Activated CD4-positive, alpha-beta memory T cell treated with anti-CD3 and anti-CD28 coated beads for 36 hours (primary cell): ENCODE results near the gene TAF6. TPM values are rescaled to one million over a fixed set of nuclear protein-coding genes. Genes with fewer than 3 reads are reported as not detected.
A peak's percentile ranks its signal among the peaks of the same experiment; 100 is the strongest.
"Not testable (repeated sequence)": the region's sequence is repeated elsewhere in the genome, so short reads cannot be mapped to it uniquely, and the experiment has no call there.

Experiments used
- CTCF ChIA-PET: fragments of 350-600 bp; sonication (Branson Sonifier 250); formaldehyde crosslinking; loops from one replicate; lab custom pipeline; 2021; ENCODE audit warnings: antibody characterized with exemption, inconsistent platforms; lab: Charles Lee
- POLR2A ChIA-PET: fragments of 350-600 bp; sonication (Branson Sonifier 250); formaldehyde crosslinking; loops from one replicate; lab custom pipeline; 2021; ENCODE audit warnings: antibody characterized with exemption; lab: Charles Lee
- DNase-seq: peaks from one replicate; pipeline ENCODE4 v3.0.0-alpha.2; 2020
- H3K27ac Mint-ChIP-seq: one replicate; pipeline ENCODE4 v1.8.0; 2021; ENCODE audit warnings: mixed read lengths
- H3K27me3 Mint-ChIP-seq: one replicate; pipeline ENCODE4 v1.8.0; 2021; ENCODE audit warnings: mixed read lengths
- H3K36me3 Mint-ChIP-seq: one replicate; pipeline ENCODE4 v1.8.0; 2021; ENCODE audit warnings: mixed read lengths
- H3K4me1 Mint-ChIP-seq: one replicate; pipeline ENCODE4 v1.8.0; 2021; ENCODE audit warnings: low read depth, mixed read lengths
- H3K4me3 Mint-ChIP-seq: one replicate; pipeline ENCODE4 v1.8.0; 2021; ENCODE audit warnings: mild to moderate bottlenecking, mixed read lengths
- H3K9me3 Mint-ChIP-seq: one replicate; pipeline ENCODE4 v1.8.0; 2021; ENCODE audit warnings: mixed read lengths
- intact Hi-C: fragments of 100-400 bp; cut with micrococcal nuclease; formaldehyde crosslinking; loops from one replicate; pipeline ENCODE4 v1.15.1; 2023
- total RNA-seq, 2 experiments: library from RNA; stranded (reverse); gene quantifications; one replicate each; pipeline ENCODE4 v1.2.3, GENCODE V29; 2021

Gene TAF6
- total RNA-seq, 2 experiments from 2014 or later = 54.3 to 63.7 TPM

GRCh38 chr7:100148225-100148558, 29.0 kb upstream of the TAF6 start:
- Mint-ChIP-seq H3K36me3 (peaks cover 15% of the 10 kb centered on the region), H3K4me1 (peaks cover 23% of the 10 kb centered on the region), H3K27me3 (no peaks in the 10 kb centered on the region), H3K4me3 (peak overlapping the region; percentile 95), H3K9me3 (no peaks in the 10 kb centered on the region), H3K27ac (peak overlapping the region; percentile 94)
- CTCF ChIA-PET = interaction anchor here (1.0 to 6.2 kb wide), 4 partner anchors 9 to 70 kb away, joined by 4 to 46 read pairs (median 8); no protein-coding TSS in a partner anchor
- no peak for DNase-seq
- POLR2A ChIA-PET = interaction anchor here (0.7 to 1.6 kb wide), 7 partner anchors 9 to 48 kb away, joined by 3 to 4 read pairs (median 3); partner anchors contain the start of genes CNPY4, GPC2 and MCM7
- intact Hi-C loops = loop anchor here (1.0 to 2.0 kb wide), 5 partner anchors 10 to 280 kb away; partner anchors contain the start of genes GPC2, MBLAC1, STAG3 and TRAPPC14

DNA sequence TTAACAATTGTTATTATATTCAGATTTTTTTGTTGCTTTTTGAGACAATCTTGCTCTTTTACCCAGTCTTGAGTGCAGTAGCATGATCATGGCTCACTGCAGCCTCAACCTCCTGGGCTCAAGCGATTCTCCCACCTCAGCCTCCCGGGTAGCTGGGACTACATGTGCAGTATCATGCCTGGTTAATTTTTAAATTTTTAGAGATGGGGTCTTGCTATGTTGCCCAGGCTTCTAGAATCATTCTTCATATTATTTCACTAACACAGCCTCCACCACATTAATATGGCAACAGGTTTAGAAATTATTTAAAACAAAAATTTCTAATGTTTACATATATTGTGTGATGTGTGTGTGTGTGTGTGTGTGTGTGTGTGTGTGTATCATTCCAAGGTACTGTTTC, 28.1 kb upstream of the TAF6 start:
- ChIA-PET POLR2A (interaction anchor here (1.2 kb wide), 1 partner anchor 9 kb away, joined by 3 read pairs; no protein-coding TSS in a partner anchor), CTCF (interaction anchor here (2.1 to 6.2 kb wide), 2 partner anchors 15 to 70 kb away, joined by 9 to 46 read pairs; no protein-coding TSS in a partner anchor)
- Mint-ChIP-seq H3K36me3 (peaks cover 9% of the 10 kb centered on the region), H3K4me1 (peaks cover 19% of the 10 kb centered on the region), H3K27me3 (no peaks in the 10 kb centered on the region), H3K9me3 (no peaks in the 10 kb centered on the region), H3K4me3 (no peak overlapping the region), H3K27ac (peak overlapping the region; percentile 94)
- intact Hi-C loops = no loop called here
- no peak for DNase-seq

GRCh38 chr7:100146350-100146749, 27.2 kb upstream of the TAF6 start:
- H3K4me1 Mint-ChIP-seq = peaks cover 17% of the 10 kb centered on the region
- H3K27ac Mint-ChIP-seq, H3K9me3 Mint-ChIP-seq, DNase-seq, intact Hi-C loops, H3K27me3 Mint-ChIP-seq, POLR2A ChIA-PET, H3K4me3 Mint-ChIP-seq, H3K36me3 Mint-ChIP-seq: not testable (repeated sequence)
- CTCF ChIA-PET = interaction anchor here (6.2 kb wide), 1 partner anchor 14 kb away, joined by 46 read pairs; no protein-coding TSS in a partner anchor

- Mint-ChIP-seq H3K4me3 (no peak overlapping the region), H3K9me3 (no peaks in the 10 kb centered on the region), H3K4me1 (peaks cover 11% of the 10 kb centered on the region), H3K27ac (no peak overlapping the region), H3K36me3 (no peaks in the 10 kb centered on the region), H3K27me3 (peaks cover 2% of the 10 kb centered on the region)
- DNase-seq = no peak
- ChIA-PET CTCF (interaction anchor here (1.0 kb wide), 1 partner anchor 12 kb away, joined by 4 read pairs; no protein-coding TSS in a partner anchor), POLR2A (no interaction called here)
- intact Hi-C loops = no loop called here
Measured at GRCh38 chr7:100142461-100142860, 23.3 kb upstream of the TAF6 start.

- no peaks in the 10 kb centered on the region for H3K9me3 Mint-ChIP-seq
- CTCF ChIA-PET = interaction anchor here (1.1 to 1.6 kb wide), 2 partner anchors 9 to 11 kb away, joined by 4 to 5 read pairs; no protein-coding TSS in a partner anchor
- no peak overlapping the region for H3K4me3 Mint-ChIP-seq
- no peaks in the 10 kb centered on the region for H3K36me3 Mint-ChIP-seq
- DNase-seq = no peak
- peaks cover 2% of the 10 kb centered on the region for H3K27me3 Mint-ChIP-seq
- H3K4me1 Mint-ChIP-seq = peaks cover 11% of the 10 kb centered on the region
- intact Hi-C loops = loop anchor here (1.0 kb wide), 1 partner anchor 73 kb away; no protein-coding TSS in a partner anchor
- H3K27ac Mint-ChIP-seq = no peak overlapping the region
- POLR2A ChIA-PET = no interaction called here
Measured at GRCh38 chr7:100141555-100141949, 22.4 kb upstream of the TAF6 start.

GRCh38 chr7:100137851-100138760, 18.9 kb upstream of the TAF6 start:
- H3K36me3 Mint-ChIP-seq = no peaks in the 10 kb centered on the region
- no peak overlapping the region for H3K4me3 Mint-ChIP-seq
- no peak overlapping the region for H3K27ac Mint-ChIP-seq
- ChIA-PET CTCF (interaction anchor here (1.5 kb wide), 1 partner anchor 270 kb away, joined by 3 read pairs; no protein-coding TSS in a partner anchor), POLR2A (no interaction called here)
- H3K27me3 Mint-ChIP-seq = peaks cover 2% of the 10 kb centered on the region
- intact Hi-C loops = no loop called here
- H3K9me3 Mint-ChIP-seq = no peaks in the 10 kb centered on the region
- H3K4me1 Mint-ChIP-seq = peaks cover 11% of the 10 kb centered on the region
- DNase-seq = no peak

DNA sequence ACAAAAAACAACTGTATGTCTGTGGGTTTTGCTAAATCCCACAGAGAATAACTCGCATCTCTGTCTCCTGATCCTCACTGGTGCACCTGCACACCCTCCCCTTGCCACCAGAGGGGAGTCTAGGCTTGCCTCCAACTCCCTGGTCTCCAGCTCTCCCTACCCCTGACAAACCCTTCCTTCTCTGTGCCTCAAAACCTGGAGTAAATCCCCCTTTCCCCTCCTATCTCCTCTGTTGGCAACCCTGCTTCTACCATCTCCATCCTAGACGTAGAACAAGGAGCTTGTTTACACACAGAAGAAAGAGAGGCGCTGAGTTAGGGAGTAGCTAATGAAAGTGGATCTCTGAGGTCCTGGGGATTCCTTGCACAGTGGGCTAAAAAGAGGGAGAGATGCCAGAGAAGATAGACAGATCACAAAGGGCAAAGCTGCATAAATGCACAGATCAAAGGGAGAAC, 13.6 kb upstream of the TAF6 start:
- H3K27ac Mint-ChIP-seq = no peak overlapping the region
- H3K27me3 Mint-ChIP-seq = no peaks in the 10 kb centered on the region
- CTCF ChIA-PET = interaction anchor here (0.6 to 5.0 kb wide), 32 partner anchors 8 to 350 kb away, joined by 3 to 46 read pairs (median 4); partner anchors contain the start of genes AP4M1, GPC2, LAMTOR4 and MCM7
- no peak overlapping the region for H3K4me3 Mint-ChIP-seq
- H3K36me3 Mint-ChIP-seq = no peaks in the 10 kb centered on the region
- DNase-seq = peak; percentile 79
- intact Hi-C loops = loop anchor here (1.0 to 5.0 kb wide), 3 partner anchors 84 to 275 kb away; no protein-coding TSS in a partner anchor
- H3K4me1 Mint-ChIP-seq = peaks cover 14% of the 10 kb centered on the region
- H3K9me3 Mint-ChIP-seq = no peaks in the 10 kb centered on the region
- POLR2A ChIA-PET = no interaction called here

- Mint-ChIP-seq H3K4me3 (no peak overlapping the region), H3K27me3 (no peaks in the 10 kb centered on the region), H3K36me3 (no peaks in the 10 kb centered on the region), H3K4me1 (peaks cover 14% of the 10 kb centered on the region), H3K9me3 (no peaks in the 10 kb centered on the region), H3K27ac (no peak overlapping the region)
- POLR2A ChIA-PET = no interaction called here
- intact Hi-C loops = loop anchor here (1.0 to 5.0 kb wide), 3 partner anchors 85 to 275 kb away; no protein-coding TSS in a partner anchor
- CTCF ChIA-PET = interaction anchor here (0.6 to 5.0 kb wide), 26 partner anchors 9 to 351 kb away, joined by 3 to 46 read pairs (median 4); partner anchors contain the start of genes AP4M1, GPC2, LAMTOR4 and MCM7
- DNase-seq = no peak
Measured at GRCh38 chr7:100132126-100132525, 13.0 kb upstream of the TAF6 start.

DNA sequence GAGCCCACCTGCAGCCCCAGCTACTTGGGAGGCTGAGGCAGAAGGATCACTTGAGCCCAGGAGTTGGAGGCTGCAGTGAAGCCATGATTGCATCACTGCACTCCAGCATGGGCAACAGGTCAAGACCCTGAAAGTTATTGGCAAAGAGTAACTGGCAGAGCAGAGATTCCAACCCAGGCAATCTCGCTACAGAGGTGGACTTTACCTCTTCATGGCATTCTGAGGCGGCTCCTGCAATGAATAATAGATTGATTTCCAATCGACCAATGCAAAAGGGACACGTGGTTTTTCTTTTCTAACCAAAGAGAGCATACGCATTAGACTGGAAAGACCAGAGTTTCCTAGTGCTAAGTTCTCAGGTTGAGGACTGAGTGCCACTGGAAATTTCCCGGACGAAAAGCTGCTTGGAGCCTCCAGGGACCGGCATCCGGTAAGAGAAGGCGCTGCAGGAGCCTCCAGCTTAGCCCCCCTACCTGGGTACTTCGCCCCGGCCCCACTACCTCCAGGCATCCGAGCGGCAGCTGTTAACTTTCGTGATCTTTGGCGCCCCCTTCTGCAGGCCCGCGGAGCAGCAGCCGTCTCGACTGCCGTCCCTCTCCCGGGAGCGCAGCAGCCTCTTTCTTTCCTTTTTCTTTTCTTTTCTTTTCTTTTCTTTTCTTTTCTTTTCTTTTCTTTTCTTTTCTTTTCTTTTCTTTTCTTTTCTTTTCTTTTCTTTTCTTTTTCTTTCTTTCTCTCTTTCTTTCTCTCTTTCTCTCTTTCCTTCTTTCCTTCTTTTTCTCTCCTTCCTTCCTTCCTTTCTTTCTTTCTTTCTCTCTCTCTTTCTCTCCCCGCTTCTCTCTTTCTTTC, 11.7 kb upstream of the TAF6 start:
- Mint-ChIP-seq H3K36me3 (peaks cover 4% of the 10 kb centered on the region), H3K4me3 (no peak overlapping the region), H3K9me3 (no peaks in the 10 kb centered on the region), H3K4me1 (peaks cover 14% of the 10 kb centered on the region), H3K27me3 (no peaks in the 10 kb centered on the region), H3K27ac (no peak overlapping the region)
- intact Hi-C loops = loop anchor here (2.0 to 5.0 kb wide), 2 partner anchors 150 to 216 kb away; no protein-coding TSS in a partner anchor
- peak; percentile 91 for DNase-seq
- ChIA-PET CTCF (interaction anchor here (0.6 to 5.0 kb wide), 28 partner anchors 9 to 749 kb away, joined by 3 to 46 read pairs (median 4); partner anchors contain the start of genes AP4M1, CNPY4, GAL3ST4 and GPC2), POLR2A (interaction anchor here (1.1 to 1.5 kb wide), 3 partner anchors 14 to 80 kb away, joined by 3 read pairs; partner anchors contain the start of gene MCM7)

GRCh38 chr7:100130220-100130607, 11.1 kb upstream of the TAF6 start:
- ChIA-PET CTCF (interaction anchor here (0.8 to 5.0 kb wide), 15 partner anchors 10 to 278 kb away, joined by 3 to 46 read pairs (median 5); partner anchors contain the start of genes AP4M1, CNPY4, GAL3ST4 and LAMTOR4), POLR2A (interaction anchor here (1.1 to 1.5 kb wide), 3 partner anchors 13 to 81 kb away, joined by 3 read pairs; partner anchors contain the start of gene MCM7)
- not testable (repeated sequence) for DNase-seq, H3K27ac Mint-ChIP-seq, H3K36me3 Mint-ChIP-seq, H3K9me3 Mint-ChIP-seq, H3K4me3 Mint-ChIP-seq, H3K27me3 Mint-ChIP-seq
- peaks cover 18% of the 10 kb centered on the region for H3K4me1 Mint-ChIP-seq
- intact Hi-C loops = loop anchor here (2.0 to 5.0 kb wide), 2 partner anchors 149 to 217 kb away; no protein-coding TSS in a partner anchor
